SK-N-SH (cell line): ENCODE results near the gene CLIC5. TPM values are rescaled to one million over a fixed set of nuclear protein-coding genes. Genes with fewer than 3 reads are reported as not detected.
"Not testable (repeated sequence)": the region's sequence is repeated elsewhere in the genome, so short reads cannot be mapped to it uniquely, and the experiment has no call there.

Experiments
- CTCF ChIA-PET: fragments of 300-600, 350-600 bp; formaldehyde crosslinking; extraction: SDS; loops from one replicate; lab custom pipeline; 2021; lab: Yijun Ruan, JAX
- POLR2A ChIA-PET: fragments of 350-600 bp; sonication (Branson Sonifier 250); formaldehyde crosslinking; extraction: SDS; loops from one replicate; lab custom pipeline; 2020; ENCODE audit warnings: antibody characterized with exemption, inconsistent platforms; lab: Yijun Ruan, JAX
- DNase-seq: peaks from one replicate; pipeline ENCODE4 v3.0.0; 2012
- H2AFZ ChIP-seq: fragments of 200-600 bp; sonication (generic); 2 replicates; pipeline ENCODE4 v1.8.1; 2016; ENCODE audit warnings: antibody characterized with exemption, mild to moderate bottlenecking, low read depth
- H3F3A ChIP-seq: fragments of 200-600 bp; sonication (generic); replicated peaks from 2 replicates; pipeline ENCODE3; 2016; ENCODE audit warnings: antibody characterized with exemption, mild to moderate bottlenecking; ENCODE audit not compliant: insufficient read depth
- H3K27ac ChIP-seq, 2 experiments: fragments of 200-500 bp in 1 of 2; fragments of 200-600 bp in 1 of 2; sonication (Bioruptor generic) in 1 of 2; sonication (generic), shearing (Covaris generic) in 1 of 2; 2 replicates each; pipeline versions ENCODE4 v1.5.1 to v1.6.1; 2014 to 2016; ENCODE audit warnings: low read depth in 2 of 2, inconsistent platforms in 1 of 2, low read length in 1 of 2, mild to moderate bottlenecking in 1 of 2, mixed read lengths in 1 of 2
- H3K27me3 ChIP-seq: fragments of 200-600 bp; sonication (generic), shearing (Covaris generic); 2 replicates; pipeline ENCODE4 v1.6.1; 2016; ENCODE audit warnings: mixed run types; ENCODE audit not compliant: insufficient read depth
- H3K36me3 ChIP-seq, 2 experiments: fragments of 200-500 bp in 1 of 2; fragments of 200-600 bp in 1 of 2; sonication (Bioruptor generic) in 1 of 2; sonication (generic) in 1 of 2; replicated peaks in 1 of 2; 2 replicates each; pipeline versions ENCODE3 to v1.5.1; 2014 to 2016; ENCODE audit warnings: low read length in 1 of 2, mild to moderate bottlenecking in 1 of 2; ENCODE audit not compliant: insufficient read depth in 2 of 2, control insufficient read depth in 1 of 2
- H3K4me1 ChIP-seq, 2 experiments: fragments of 200-500 bp in 1 of 2; fragments of 200-600 bp in 1 of 2; sonication (Bioruptor generic) in 1 of 2; sonication (generic), shearing (Covaris generic) in 1 of 2; 2 replicates each; pipeline versions ENCODE4 v1.5.1 to v1.6.1; 2014 to 2016; ENCODE audit warnings: low read depth in 1 of 2, low read length in 1 of 2, mixed run types in 1 of 2; ENCODE audit not compliant: insufficient read depth in 2 of 2, control insufficient read depth in 1 of 2
- H3K4me2 ChIP-seq: fragments of 200-600 bp; sonication (generic), shearing (Covaris generic); 2 replicates; pipeline ENCODE4 v1.6.1; 2017; ENCODE audit warnings: mixed run types
- H3K4me3 ChIP-seq, 2 experiments: fragments of 200-500 bp in 1 of 2; fragments of 200-600 bp in 1 of 2; sonication (Bioruptor generic) in 1 of 2; sonication (generic), shearing (Covaris generic) in 1 of 2; 2 replicates each; pipeline versions ENCODE4 v1.5.1 to v1.8.1; 2014 to 2016; ENCODE audit warnings: low read depth in 2 of 2, inconsistent platforms in 1 of 2, low read length in 1 of 2, mild to moderate bottlenecking in 1 of 2, mixed read lengths in 1 of 2, moderate library complexity in 1 of 2
- H3K79me2 ChIP-seq: fragments of 200-600 bp; sonication (generic); 2 replicates; pipeline ENCODE4 v1.8.1; 2017; ENCODE audit warnings: mild to moderate bottlenecking; ENCODE audit not compliant: insufficient read depth
- H3K9ac ChIP-seq: fragments of 200-600 bp; sonication (generic); 2 replicates; pipeline ENCODE4 v1.6.1; 2017; ENCODE audit warnings: mixed run types
- H3K9me2 ChIP-seq: fragments of 200-600 bp; sonication (generic); 2 replicates; pipeline ENCODE4 v1.6.1; 2017; ENCODE audit warnings: mixed run types
- H3K9me3 ChIP-seq: fragments of 200-600 bp; sonication (generic); 2 replicates; pipeline ENCODE4 v1.6.1; 2017; ENCODE audit warnings: mixed run types, mild to moderate bottlenecking, moderate library complexity
- H4K20me1 ChIP-seq: fragments of 200-600 bp; sonication (generic); 2 replicates; pipeline ENCODE4 v1.6.1; 2017; ENCODE audit warnings: mild to moderate bottlenecking, mixed run types; ENCODE audit not compliant: insufficient read depth
- CTCF ChIP-seq: fragments of 200-600 bp; sonication (generic); IDR thresholded peaks from 2 replicates; pipeline ENCODE4 v1.6.1; 2017; ENCODE audit warnings: antibody characterized with exemption, mild to moderate bottlenecking, moderate library complexity
- ELF1 ChIP-seq: IDR thresholded peaks from 2 replicates; pipeline ENCODE4 v1.4.0; 2012
- MXI1 ChIP-seq: IDR thresholded peaks from 2 replicates; pipeline ENCODE4 v1.6.1; 2012; ENCODE audit warnings: mild to moderate bottlenecking, low read depth, low read length, improper control_type of control experiment
- PBX3 ChIP-seq: IDR thresholded peaks from 2 replicates; pipeline ENCODE4; 2012
- TCF12 ChIP-seq: IDR thresholded peaks from 2 replicates; pipeline ENCODE4 v1.4.0; 2012
- USF1 ChIP-seq: IDR thresholded peaks from 2 replicates; pipeline ENCODE4 v1.4.0; 2012; ENCODE audit warnings: low read depth, borderline replicate concordance
- WGBS: methylation state at CpG from one replicate; pipeline ENCODE4 v1.1.6; 2017; ENCODE audit warnings: low lambda C conversion rate; 5-methylcytosine and 5-hydroxymethylcytosine counted together
- polyA plus RNA-seq, 3 experiments: library from polyadenylated mRNA; depleted of rRNA; stranded (reverse); fragments of >200 nt; gene quantifications; 2 replicates each; pipeline ENCODE4 v1.2.3, GENCODE V29; 2012

CLIC5 gene
- polyA plus RNA-seq, 1 of the 3 experiments (the other 2 are of a cell fraction): 0.03 TPM

DNA sequence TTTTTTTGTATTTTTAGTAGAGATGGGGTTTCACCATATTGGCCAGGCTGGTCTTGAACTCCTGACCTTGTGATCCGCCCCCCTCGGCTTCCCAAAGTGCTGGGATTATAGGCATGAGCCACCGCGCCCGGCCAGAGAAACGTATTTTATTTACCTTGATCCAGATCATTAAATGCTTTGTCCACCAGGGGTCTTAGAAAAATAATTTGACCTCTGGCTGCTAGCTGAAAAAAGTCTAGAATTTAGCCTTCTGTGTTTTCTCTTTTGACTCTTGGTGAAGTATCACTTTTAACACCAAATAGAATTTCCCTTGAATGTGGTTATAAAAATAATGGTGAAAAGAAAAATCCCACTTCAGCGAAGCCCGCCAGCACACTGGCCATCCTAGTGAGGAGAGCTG lies 89.2 kb downstream of the CLIC5 start:
- H3K4me1 ChIP-seq, H4K20me1 ChIP-seq, H3K9me2 ChIP-seq, H3K27me3 ChIP-seq, H3K79me2 ChIP-seq, H3K9ac ChIP-seq, H3K36me3 ChIP-seq, H2AFZ ChIP-seq, H3K4me3 ChIP-seq, POLR2A ChIA-PET, H3K27ac ChIP-seq, H3F3A ChIP-seq, H3K4me2 ChIP-seq, H3K9me3 ChIP-seq, DNase-seq: not testable (repeated sequence)
- CTCF ChIA-PET: interaction anchor here (1.7 kb wide), 1 partner anchor 18 kb away, joined by 4 read pairs; no protein-coding TSS in a partner anchor
- 35% methylated on average over 8 of the region's 8 CpGs for WGBS
- peak; percentile 39; the same call in 1 of the 2 replicates for TF ChIP-seq CTCF

- no peaks in the 10 kb centered on the region for H3F3A ChIP-seq
- no peaks in the 10 kb centered on the region for H4K20me1 ChIP-seq
- no peak overlapping the region for H3K9ac ChIP-seq
- no peaks in the 10 kb centered on the region for H3K27me3 ChIP-seq
- H3K27ac ChIP-seq: no peak overlapping the region
- H3K4me3 ChIP-seq: no peak overlapping the region
- no peaks in the 10 kb centered on the region for H3K79me2 ChIP-seq
- no peak for DNase-seq
- H3K4me2 ChIP-seq: peak overlapping the region; percentile 33; the same call in 1 of the 2 replicates
- H3K9me3 ChIP-seq: no peaks in the 10 kb centered on the region
- no peaks in the 10 kb centered on the region for H3K36me3 ChIP-seq
- H3K4me1 ChIP-seq: 0 out of 4 replicates have a peak, but pooled peaks cover 0 to 6% of the 10 kb centered on the region in 2 experiments
- TF ChIP-seq TCF12 (no peak), MXI1 (no peak), PBX3 (no peak), ELF1 (peak; percentile 60; the same call in 1 of the 2 replicates), USF1 (no peak)
- peak overlapping the region; percentile 64; the same call in 1 of the 2 replicates for H2AFZ ChIP-seq
- ChIA-PET POLR2A (no interaction called here), CTCF (interaction anchor here (1.4 kb wide), 1 partner anchor 1449 kb away, joined by 5 read pairs; no protein-coding TSS in a partner anchor)
- 15% methylated on average over 6 of the region's 6 CpGs for WGBS
- H3K9me2 ChIP-seq: no peaks in the 10 kb centered on the region
Observed at GRCh38 chr6:45924763-45925342, 90.8 kb downstream of the CLIC5 start.
